SK-N-SH treated with all-trans-retinoic acid at 6 μM for 48 hours (cell line): Measurements from ENCODE around the gene PPY.

Experiments
- ATAC-seq: fragments of 200-7000 bp; cut with Tn5 transposase; 3 replicates; pipeline ENCODE4 v1.9.1; 2020; ENCODE audit warnings: mild to moderate bottlenecking, moderate library complexity
- ARNTL ChIP-seq: fragments of 450-650 bp; formaldehyde crosslinking; IDR thresholded peaks from 2 replicates; pipeline ENCODE4 v1.5.0; 2020; ENCODE audit warnings: low read depth, mild to moderate bottlenecking, moderate library complexity, borderline replicate concordance
- BACH2 ChIP-seq: fragments of 250-450 bp; sonication (Bioruptor Pico); IDR thresholded peaks from 2 replicates; pipeline ENCODE4 v1.9.0; 2021; ENCODE audit warnings: mild to moderate bottlenecking, borderline replicate concordance
- CREB5 ChIP-seq: fragments of 250-450 bp; sonication (Bioruptor Pico); IDR thresholded peaks from 2 replicates; pipeline ENCODE4 v1.5.1; 2020; ENCODE audit warnings: low read depth, mild to moderate bottlenecking, moderate library complexity
- ESRRG ChIP-seq: fragments of 250-450 bp; sonication (Bioruptor Pico); IDR thresholded peaks from 2 replicates; pipeline ENCODE4 v1.6.1; 2021; ENCODE audit warnings: mild to moderate bottlenecking
- GLIS3 ChIP-seq: fragments of 250-450 bp; sonication (Bioruptor Pico); IDR thresholded peaks from 2 replicates; pipeline ENCODE4 v1.5.0; 2020; ENCODE audit warnings: mild to moderate bottlenecking, moderate library complexity
- ISL1 ChIP-seq: fragments of 250-450 bp; sonication (Bioruptor Pico); IDR thresholded peaks from 2 replicates; pipeline ENCODE4 v2.1.2; 2022; ENCODE audit warnings: mild to moderate bottlenecking, moderate library complexity
- OSR1 ChIP-seq: fragments of 250-450 bp; sonication (Bioruptor Pico); IDR thresholded peaks from 2 replicates; pipeline ENCODE4 v1.8.0; 2022; ENCODE audit warnings: moderate library complexity, mild to moderate bottlenecking, inconsistent platforms
- POU6F1 ChIP-seq: fragments of 250-450 bp; sonication (Bioruptor Pico); IDR thresholded peaks from 2 replicates; pipeline ENCODE4 v1.8.0; 2021; ENCODE audit warnings: low read depth, mild to moderate bottlenecking, moderate library complexity, borderline replicate concordance
- PPARA ChIP-seq: fragments of 250-450 bp; sonication (Bioruptor Pico); IDR thresholded peaks from 2 replicates; pipeline ENCODE4 v1.5.0; 2020; ENCODE audit warnings: mild to moderate bottlenecking, borderline replicate concordance
- RARB ChIP-seq: fragments of 250-450 bp; sonication (Bioruptor Pico); IDR thresholded peaks from 2 replicates; pipeline ENCODE4 v1.8.0; 2021; ENCODE audit warnings: mild to moderate bottlenecking, moderate library complexity
- SNAI2 ChIP-seq: fragments of 250-450 bp; sonication (Bioruptor Pico); IDR thresholded peaks from 2 replicates; pipeline ENCODE4 v1.5.0; 2020; ENCODE audit warnings: mild to moderate bottlenecking, moderate library complexity
- TCF4 ChIP-seq: fragments of 250-450 bp; sonication (Bioruptor Pico); IDR thresholded peaks from 2 replicates; pipeline ENCODE4 v1.8.0; 2021; ENCODE audit warnings: mild to moderate bottlenecking, moderate library complexity, borderline replicate concordance
- TOX ChIP-seq: fragments of 250-450 bp; sonication (Bioruptor Pico); IDR thresholded peaks from 2 replicates; pipeline ENCODE4 v1.8.0; 2021; ENCODE audit warnings: mild to moderate bottlenecking, moderate library complexity, borderline replicate concordance
- TSHZ2 ChIP-seq: fragments of 250-450 bp; sonication (Bioruptor Pico); IDR thresholded peaks from 2 replicates; pipeline ENCODE4 v1.5.0; 2020; ENCODE audit warnings: mild to moderate bottlenecking, moderate library complexity
- ZNF565 ChIP-seq: fragments of 450-650 bp; formaldehyde crosslinking; conservative IDR thresholded peaks from 2 replicates; pipeline ENCODE4 v1.5.0; 2020; ENCODE audit warnings: low read depth, mild to moderate bottlenecking, moderate library complexity
- ZNF70 ChIP-seq: fragments of 450-650 bp; formaldehyde crosslinking; IDR thresholded peaks from 2 replicates; pipeline ENCODE4 v1.5.0; 2020; ENCODE audit warnings: mild to moderate bottlenecking, moderate library complexity
- ZNF8 ChIP-seq: fragments of 450-650 bp; formaldehyde crosslinking; IDR thresholded peaks from 2 replicates; pipeline ENCODE4 v1.5.0; 2020; ENCODE audit warnings: mild to moderate bottlenecking, moderate library complexity

The PPY gene

GRCh38 chr17:43892647-43892952 lies 49.7 kb downstream of the PPY start:
- TF ChIP-seq CREB5 (CRISPR knock-in tag) (no peak), TCF4 (CRISPR knock-in tag) (no peak), ZNF8 (CRISPR knock-in tag) (no peak), OSR1 (CRISPR knock-in tag) (no peak), BACH2 (CRISPR knock-in tag) (no peak)
- TF ChIP-seq, all 23 proteins: peak for 0
- ATAC-seq, result no peak

GRCh38 chr17:43891851-43892646 lies 50.2 kb downstream of the PPY start:
- no peak for ATAC-seq
- TF ChIP-seq OSR1 (CRISPR knock-in tag), result no peak
- TF ChIP-seq PPARA (CRISPR knock-in tag), result no peak
- no peak for TF ChIP-seq TSHZ2 (CRISPR knock-in tag)
- TF ChIP-seq RARB (CRISPR knock-in tag), result no peak
- TF ChIP-seq TOX, result no peak
- no peak for TF ChIP-seq ZNF70
- no peak for TF ChIP-seq ESRRG (CRISPR knock-in tag)
- no peak for TF ChIP-seq ARNTL (CRISPR knock-in tag)
- TF ChIP-seq SNAI2 (CRISPR knock-in tag), result no peak
- TF ChIP-seq ZNF8 (CRISPR knock-in tag), result no peak
- no peak for TF ChIP-seq TCF4 (CRISPR knock-in tag)
- TF ChIP-seq ISL1 (CRISPR knock-in tag), result no peak
- TF ChIP-seq CREB5 (CRISPR knock-in tag), result no peak
- TF ChIP-seq ZNF565 (CRISPR knock-in tag), result no peak
- no peak for TF ChIP-seq POU6F1 (CRISPR knock-in tag)
- no peak for TF ChIP-seq GLIS3
